GM10266 (cell line): ENCODE results near the gene RSL24D1.

Source experiments
- DNase-seq: peaks from one replicate; pipeline ENCODE4 v3.0.0; 2012; ENCODE audit errors: extremely low spot score
- TF ChIP-seq, protein P1 (sequence below): IDR thresholded peaks from 2 replicates; pipeline ENCODE4 v1.5.1; 2012; ENCODE audit warnings: mild to moderate bottlenecking, low read depth; ENCODE audit not compliant: control insufficient read depth, insufficient read depth; ENCODE audit errors: missing control alignments

RSL24D1 gene

GRCh38 chr15:55133972-55134371, 62.8 kb downstream of the RSL24D1 start:
- TF ChIP-seq, protein P1, sequence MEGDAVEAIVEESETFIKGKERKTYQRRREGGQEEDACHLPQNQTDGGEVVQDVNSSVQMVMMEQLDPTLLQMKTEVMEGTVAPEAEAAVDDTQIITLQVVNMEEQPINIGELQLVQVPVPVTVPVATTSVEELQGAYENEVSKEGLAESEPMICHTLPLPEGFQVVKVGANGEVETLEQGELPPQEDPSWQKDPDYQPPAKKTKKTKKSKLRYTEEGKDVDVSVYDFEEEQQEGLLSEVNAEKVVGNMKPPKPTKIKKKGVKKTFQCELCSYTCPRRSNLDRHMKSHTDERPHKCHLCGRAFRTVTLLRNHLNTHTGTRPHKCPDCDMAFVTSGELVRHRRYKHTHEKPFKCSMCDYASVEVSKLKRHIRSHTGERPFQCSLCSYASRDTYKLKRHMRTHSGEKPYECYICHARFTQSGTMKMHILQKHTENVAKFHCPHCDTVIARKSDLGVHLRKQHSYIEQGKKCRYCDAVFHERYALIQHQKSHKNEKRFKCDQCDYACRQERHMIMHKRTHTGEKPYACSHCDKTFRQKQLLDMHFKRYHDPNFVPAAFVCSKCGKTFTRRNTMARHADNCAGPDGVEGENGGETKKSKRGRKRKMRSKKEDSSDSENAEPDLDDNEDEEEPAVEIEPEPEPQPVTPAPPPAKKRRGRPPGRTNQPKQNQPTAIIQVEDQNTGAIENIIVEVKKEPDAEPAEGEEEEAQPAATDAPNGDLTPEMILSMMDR, result no peak
- DNase-seq, result no peak

- DNase-seq, result no peak
- TF ChIP-seq, protein P1, result no peak
Observed at GRCh38 chr15:55132672-55133071, 64.1 kb downstream of the RSL24D1 start.
